NK-92 treated with Interleukin-12 subunit alpha and Interleukin-12 subunit beta, amount 100 ng/mL, for 24 hours (cell line): Measurements from ENCODE around the gene SORCS1.

Experiments
- DNase-seq: peaks from one replicate; lab custom pipeline; 2025; lab: John Stamatoyannopoulos, UW

The SORCS1 gene

GRCh38 chr10:106734220-106734619 lies 430.3 kb downstream of the SORCS1 start:
- no peak for DNase-seq

GRCh38 chr10:106728232-106728631 lies 436.3 kb downstream of the SORCS1 start:
- no peak for DNase-seq

- DNase-seq: no peak
These were observed 437.3 kb downstream of the SORCS1 start for GRCh38 chr10:106727170-106727569.

GRCh38 chr10:106722524-106722923 lies 442.0 kb downstream of the SORCS1 start:
- no peak for DNase-seq

GRCh38 chr10:106720683-106721082 lies 443.8 kb downstream of the SORCS1 start:
- no peak for DNase-seq

GRCh38 chr10:106716381-106716780 lies 448.1 kb downstream of the SORCS1 start:
- DNase-seq: no peak

GRCh38 chr10:106714734-106715555 lies 449.6 kb downstream of the SORCS1 start:
- no peak for DNase-seq

- DNase-seq: no peak
These were observed 450.7 kb downstream of the SORCS1 start for GRCh38 chr10:106713846-106714245.

GRCh38 chr10:106712988-106713387 lies 451.5 kb downstream of the SORCS1 start:
- no peak for DNase-seq

GRCh38 chr10:106711313-106711906 lies 453.1 kb downstream of the SORCS1 start:
- DNase-seq: peak; percentile 6

- DNase-seq: no peak
These were observed 456.0 kb downstream of the SORCS1 start for GRCh38 chr10:106708506-106708905.

GRCh38 chr10:106707657-106708056 lies 456.8 kb downstream of the SORCS1 start:
- no peak for DNase-seq

GRCh38 chr10:106706127-106706526 lies 458.4 kb downstream of the SORCS1 start:
- DNase-seq: no peak

GRCh38 chr10:106705681-106706100 lies 458.8 kb downstream of the SORCS1 start:
- DNase-seq: peak; percentile 13

GRCh38 chr10:106696239-106696638 lies 468.3 kb downstream of the SORCS1 start:
- DNase-seq: no peak

GRCh38 chr10:106694696-106695095 lies 469.8 kb downstream of the SORCS1 start:
- DNase-seq: no peak

- no peak for DNase-seq
These were observed 482.3 kb downstream of the SORCS1 start for GRCh38 chr10:106682175-106682574.

GRCh38 chr10:106680061-106680460 lies 484.4 kb downstream of the SORCS1 start:
- no peak for DNase-seq

GRCh38 chr10:106679314-106679713 lies 485.2 kb downstream of the SORCS1 start:
- no peak for DNase-seq

- no peak for DNase-seq
These were observed 491.9 kb downstream of the SORCS1 start for GRCh38 chr10:106672517-106673175.

- DNase-seq: no peak
These were observed 502.8 kb downstream of the SORCS1 start for GRCh38 chr10:106661767-106662140.

GRCh38 chr10:106661133-106661766 lies 503.3 kb downstream of the SORCS1 start:
- no peak for DNase-seq

GRCh38 chr10:106660550-106660949 lies 504.0 kb downstream of the SORCS1 start:
- DNase-seq: no peak
